UCSD-AML1 (cell line): ENCODE measurements around the gene DAP.
A peak's percentile ranks its signal among the peaks of the same experiment; 100 is the strongest.
"Not testable (repeated sequence)": the region's sequence is repeated elsewhere in the genome, so short reads cannot be mapped to it uniquely, and the experiment has no call there.

Experiments used
- DNase-seq: peaks from one replicate; lab custom pipeline; 2025; ENCODE audit not compliant: unreplicated experiment; lab: John Stamatoyannopoulos, UW

DAP gene

GRCh38 chr5:10761185-10761932 lies at the start of gene DAP:
Gene DAP, minus strand, starts transcription at chr5:10761234. Its CDS starts 166 bp downstream, at chr5:10761068.
- peak; percentile 95 for DNase-seq

GRCh38 chr5:10808347-10809226 lies 47.6 kb upstream of the DAP start:
- no peak for DNase-seq

GRCh38 chr5:10801931-10802666 lies 41.1 kb upstream of the DAP start:
- DNase-seq, result no peak

- no peak for DNase-seq
Observed at GRCh38 chr5:10800852-10801251, 39.8 kb upstream of the DAP start.

GRCh38 chr5:10797261-10797660 lies 36.2 kb upstream of the DAP start:
- DNase-seq, result no peak

GRCh38 chr5:10793785-10794184 lies 32.8 kb upstream of the DAP start:
- DNase-seq, result no peak

- DNase-seq, result no peak
Observed at GRCh38 chr5:10792336-10792735, 31.3 kb upstream of the DAP start.

- no peak for DNase-seq
Observed at GRCh38 chr5:10789726-10790125, 28.7 kb upstream of the DAP start.

- DNase-seq, result no peak
Observed at GRCh38 chr5:10789021-10789420, 28.0 kb upstream of the DAP start.

GRCh38 chr5:10788358-10788757 lies 27.3 kb upstream of the DAP start:
- no peak for DNase-seq

- no peak for DNase-seq
Observed at GRCh38 chr5:10786835-10787234, 25.8 kb upstream of the DAP start.

- not testable (repeated sequence) for DNase-seq
Observed at GRCh38 chr5:10780208-10780607, 19.2 kb upstream of the DAP start.

- DNase-seq, result no peak
Observed at GRCh38 chr5:10779592-10779991, 18.6 kb upstream of the DAP start.

- no peak for DNase-seq
Observed at GRCh38 chr5:10778179-10778910, 17.3 kb upstream of the DAP start.

- DNase-seq, result no peak
Observed at GRCh38 chr5:10775646-10776045, 14.6 kb upstream of the DAP start.

- DNase-seq, result no peak
Observed at GRCh38 chr5:10772901-10773585, 12.0 kb upstream of the DAP start.

- DNase-seq, result no peak
Observed at GRCh38 chr5:10768328-10768899, 7.4 kb upstream of the DAP start.

GRCh38 chr5:10762776-10763500 lies 1.9 kb upstream of the DAP start:
- DNase-seq, result no peak
